ENCODE results near the gene HINFP. TPM values are rescaled to one million over a fixed set of nuclear protein-coding genes. Genes with fewer than 3 reads are reported as not detected.

The HINFP gene
- total and polyA plus RNA-seq, 2 of the 8 experiments (the other 6 are each of a cell fraction or from before 2014, with no cell fraction given): 35.0 to 37.3 TPM

- TF ChIP-seq CHD7 (IDR thresholded peaks at IDR 0.05; ENCODE audit: insufficient replicate concordance, low read length) (no peak), MAFK (IDR thresholded peaks at IDR 0.05; ENCODE audit: low read depth, low read length) (no peak), EP300 (IDR thresholded peaks at IDR 0.05; ENCODE audit: borderline replicate concordance in 1 of 2, low read depth in 2 of 2, low read length in 2 of 2) (no peak), CTBP2 (IDR thresholded peaks at IDR 0.05; ENCODE audit: borderline replicate concordance, insufficient read depth, insufficient read length, low read length) (no peak), GTF2F1 (IDR thresholded peaks at IDR 0.05; ENCODE audit: borderline replicate concordance, low read depth, low read length) (no peak), RXRA (IDR thresholded peaks at IDR 0.05; ENCODE audit: insufficient read depth, low read depth, low read length) (no peak), JUN (IDR thresholded peaks at IDR 0.05; ENCODE audit: low read depth, low read length) (no peak), YY1 (IDR thresholded peaks at IDR 0.05; ENCODE audit: low read depth, low read length) (no peak), ATF3 (IDR thresholded peaks at IDR 0.05; ENCODE audit: insufficient read depth, low read depth, low read length) (no peak), NRF1 (IDR thresholded peaks at IDR 0.05; ENCODE audit: low read depth, low read length) (no peak), KDM4A (IDR thresholded peaks at IDR 0.05; ENCODE audit: low read depth, low read length, severe bottlenecking) (no peak)
These were observed 33.0 kb upstream of the HINFP start (continued) for GRCh38 chr11:119088406-119088805.

Measured in H1 (cell line).